ENCODE measurements around the gene FKBP2.

FKBP2 gene

GRCh38 chr11:64263947-64264317, 23.0 kb downstream of the FKBP2 start:
- no peaks in the 10 kb centered on the region for H3K9me3 ChIP-seq (ENCODE audit: control insufficient read depth, insufficient read depth, low read length)
- H3K27me3 ChIP-seq (ENCODE audit: control insufficient read depth, insufficient read depth, low read length), result no peaks in the 10 kb centered on the region
- H3K9ac ChIP-seq (ENCODE audit: low read depth, low read length), result no peak overlapping the region
- H3K36me3 ChIP-seq (ENCODE audit: control insufficient read depth, insufficient read depth, low read length), result peaks cover 71% of the 10 kb centered on the region
- no peaks in the 10 kb centered on the region for H3K4me1 ChIP-seq (ENCODE audit: control insufficient read depth, insufficient read depth, low read length)
- H3K4me3 ChIP-seq (ENCODE audit: low read depth, low read length), result no peak overlapping the region

DNA sequence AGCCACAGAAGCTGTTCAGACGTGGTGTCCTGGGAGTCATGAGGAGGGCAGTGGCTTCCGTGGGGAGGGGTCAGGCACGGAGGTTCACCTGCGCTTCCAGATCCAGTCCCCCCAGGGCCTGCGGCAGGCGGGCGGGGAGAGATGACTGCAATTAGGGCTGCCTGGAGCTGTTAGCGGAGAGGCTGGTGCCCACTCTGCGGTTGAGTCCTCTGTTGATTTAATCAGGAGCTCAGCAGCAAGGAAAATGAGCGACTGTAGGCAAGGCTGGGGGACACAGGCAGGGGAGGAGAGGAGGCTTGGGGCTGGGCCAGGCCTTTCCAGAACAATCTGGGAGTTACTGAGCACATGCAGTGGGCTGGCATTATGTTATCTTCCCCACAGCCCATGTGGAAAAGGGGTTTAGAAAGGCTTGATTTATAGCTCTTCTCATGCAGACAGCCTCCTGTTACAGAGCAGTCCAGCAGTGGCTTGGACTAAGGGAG, 23.5 kb downstream of the FKBP2 start:
- Histone ChIP-seq H3K9me3 (ENCODE audit: control insufficient read depth, insufficient read depth, low read length) (no peaks in the 10 kb centered on the region), H3K27me3 (ENCODE audit: control insufficient read depth, insufficient read depth, low read length) (no peaks in the 10 kb centered on the region), H3K4me1 (ENCODE audit: control insufficient read depth, insufficient read depth, low read length) (no peaks in the 10 kb centered on the region), H3K36me3 (ENCODE audit: control insufficient read depth, insufficient read depth, low read length) (peaks cover 66% of the 10 kb centered on the region), H3K9ac (ENCODE audit: low read depth, low read length) (no peak overlapping the region), H3K4me3 (ENCODE audit: low read depth, low read length) (no peak overlapping the region)

DNA sequence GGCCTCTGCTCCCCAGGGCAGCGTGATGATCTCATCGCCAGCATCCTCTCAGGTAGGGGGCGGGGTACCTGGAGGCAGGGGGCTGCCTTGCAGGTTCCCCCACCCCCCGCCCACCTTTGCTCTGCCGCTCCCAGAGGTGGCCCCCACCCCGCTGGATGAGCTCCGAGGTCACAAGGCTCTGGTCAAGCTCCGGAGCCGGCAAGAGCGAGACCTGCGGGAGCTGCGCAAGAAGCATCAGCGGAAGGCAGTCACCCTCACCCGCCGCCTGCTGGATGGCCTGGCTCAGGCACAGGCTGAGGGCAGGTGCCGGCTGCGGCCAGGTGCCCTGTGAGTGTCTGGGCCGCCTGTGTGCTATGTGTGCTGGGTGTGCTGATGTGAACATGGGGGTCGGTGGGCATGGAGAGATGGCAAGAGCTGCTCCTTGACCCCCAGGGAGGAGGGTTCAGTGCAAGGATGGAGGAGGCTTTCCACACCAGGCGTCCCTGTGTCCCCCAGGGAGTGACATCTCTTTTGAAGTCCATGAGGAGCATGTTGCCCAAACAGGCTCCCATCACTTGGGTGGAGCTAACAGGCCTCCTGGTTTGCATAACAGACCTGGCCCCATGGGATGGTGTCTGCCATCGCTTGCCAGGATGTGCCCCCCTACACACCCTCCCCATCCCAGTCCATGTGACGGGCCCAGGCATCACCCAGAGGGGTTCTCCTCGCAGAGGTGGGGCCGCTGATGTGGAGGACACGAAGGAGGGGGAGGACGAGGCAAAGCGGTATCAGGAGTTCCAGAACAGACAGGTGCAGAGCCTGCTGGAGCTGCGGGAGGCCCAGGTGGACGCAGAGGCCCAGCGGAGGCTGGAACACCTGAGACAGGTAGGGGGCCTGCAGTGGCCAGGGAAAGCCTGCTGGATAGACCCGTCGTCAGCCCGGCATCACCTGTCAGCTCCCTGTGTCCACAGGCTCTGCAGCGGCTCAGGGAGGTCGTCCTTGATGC, 24.6 kb downstream of the FKBP2 start:
- H3K4me3 ChIP-seq (ENCODE audit: low read depth, low read length), result no peak overlapping the region
- H3K4me1 ChIP-seq (ENCODE audit: control insufficient read depth, insufficient read depth, low read length), result no peaks in the 10 kb centered on the region
- H3K9me3 ChIP-seq (ENCODE audit: control insufficient read depth, insufficient read depth, low read length), result no peaks in the 10 kb centered on the region
- peaks cover 56% of the 10 kb centered on the region for H3K36me3 ChIP-seq (ENCODE audit: control insufficient read depth, insufficient read depth, low read length)
- no peaks in the 10 kb centered on the region for H3K27me3 ChIP-seq (ENCODE audit: control insufficient read depth, insufficient read depth, low read length)
- H3K9ac ChIP-seq (ENCODE audit: low read depth, low read length), result no peak overlapping the region

GRCh38 chr11:64266339-64266738, 25.4 kb downstream of the FKBP2 start:
- H3K9me3 ChIP-seq (ENCODE audit: control insufficient read depth, insufficient read depth, low read length), result no peaks in the 10 kb centered on the region
- H3K4me1 ChIP-seq (ENCODE audit: control insufficient read depth, insufficient read depth, low read length), result no peaks in the 10 kb centered on the region
- H3K27me3 ChIP-seq (ENCODE audit: control insufficient read depth, insufficient read depth, low read length), result no peaks in the 10 kb centered on the region
- no peak overlapping the region for H3K9ac ChIP-seq (ENCODE audit: low read depth, low read length)
- no peak overlapping the region for H3K4me3 ChIP-seq (ENCODE audit: low read depth, low read length)
- peaks cover 51% of the 10 kb centered on the region for H3K36me3 ChIP-seq (ENCODE audit: control insufficient read depth, insufficient read depth, low read length)

DNA sequence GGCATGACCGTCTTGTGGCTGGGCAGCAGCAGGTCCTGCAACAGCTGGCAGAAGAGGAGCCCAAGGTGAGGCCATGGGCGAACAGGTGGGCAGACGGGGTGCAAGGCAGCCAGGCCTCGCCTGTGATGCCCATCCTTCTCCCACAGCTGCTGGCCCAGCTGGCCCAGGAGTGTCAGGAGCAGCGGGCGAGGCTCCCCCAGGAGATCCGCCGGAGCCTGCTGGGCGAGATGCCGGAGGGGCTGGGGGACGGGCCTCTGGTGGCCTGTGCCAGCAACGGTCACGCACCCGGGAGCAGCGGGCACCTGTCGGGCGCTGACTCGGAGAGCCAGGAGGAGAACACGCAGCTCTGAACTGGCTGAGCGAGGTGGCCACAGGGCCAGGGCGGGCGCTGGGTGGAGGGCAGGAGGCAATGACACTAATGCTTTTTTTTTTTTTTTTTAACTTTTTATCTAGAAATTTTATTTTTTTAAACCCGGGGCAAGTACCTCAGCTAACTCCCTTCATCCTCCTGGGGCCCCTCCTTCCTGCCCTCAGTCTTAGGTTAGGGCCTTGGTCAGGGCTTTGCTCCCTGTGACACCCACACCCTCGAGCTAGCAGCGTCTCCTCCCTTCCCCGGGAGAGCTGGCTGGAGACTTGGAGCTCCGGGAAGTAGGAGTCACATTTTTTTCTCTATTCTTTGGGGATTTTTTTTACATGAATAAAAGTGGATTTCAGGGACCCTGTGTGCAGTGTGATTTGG, 26.5 kb downstream of the FKBP2 start:
- no peaks in the 10 kb centered on the region for H3K4me1 ChIP-seq (ENCODE audit: control insufficient read depth, insufficient read depth, low read length)
- no peaks in the 10 kb centered on the region for H3K9me3 ChIP-seq (ENCODE audit: control insufficient read depth, insufficient read depth, low read length)
- H3K27me3 ChIP-seq (ENCODE audit: control insufficient read depth, insufficient read depth, low read length), result no peaks in the 10 kb centered on the region
- H3K9ac ChIP-seq (ENCODE audit: low read depth, low read length), result no peak overlapping the region
- peaks cover 44% of the 10 kb centered on the region for H3K36me3 ChIP-seq (ENCODE audit: control insufficient read depth, insufficient read depth, low read length)
- no peak overlapping the region for H3K4me3 ChIP-seq (ENCODE audit: low read depth, low read length)

DNA sequence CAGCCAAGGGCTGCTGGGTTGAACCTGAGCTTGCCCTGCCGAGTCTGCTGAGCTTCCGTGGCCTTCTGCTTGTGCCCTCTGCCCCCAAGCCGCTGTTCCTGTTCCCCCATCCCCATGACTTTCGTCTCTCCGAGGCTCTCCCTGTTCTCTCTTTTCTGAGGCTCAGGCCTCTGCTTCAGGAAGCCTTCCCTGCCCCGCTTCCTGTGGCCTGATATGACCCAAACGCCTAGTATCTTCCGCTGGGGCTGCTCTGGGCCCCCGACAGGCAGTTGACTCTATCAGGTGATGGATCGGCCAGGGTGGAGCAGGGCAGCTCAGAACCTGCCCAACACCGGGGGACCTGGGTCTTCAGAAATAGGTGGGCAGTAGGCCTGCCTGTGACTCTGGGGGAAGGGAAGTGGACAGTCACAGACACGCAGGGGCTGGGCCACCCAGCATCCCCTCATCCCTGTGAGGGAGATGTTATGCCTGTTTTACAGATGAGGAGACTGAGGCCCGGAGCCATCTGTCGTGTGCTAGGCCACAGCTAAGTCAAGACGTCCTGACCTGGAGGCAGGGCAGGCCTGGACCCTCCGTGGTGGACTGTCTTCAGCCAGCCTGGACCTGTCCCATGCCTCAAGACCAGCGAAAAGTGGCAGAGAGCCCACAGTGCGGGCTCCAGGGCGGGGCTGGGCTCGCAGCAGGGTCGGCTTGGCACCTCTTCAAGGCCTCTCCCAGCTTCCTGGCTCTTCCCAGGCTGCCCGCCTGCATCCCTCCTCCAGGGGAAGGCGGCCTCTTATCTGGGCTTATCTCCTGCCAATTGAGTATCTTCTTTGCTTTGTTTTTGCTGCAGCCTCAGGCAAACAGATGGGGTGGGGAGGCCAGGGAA, 27.4 kb downstream of the FKBP2 start:
- Histone ChIP-seq H3K27me3 (ENCODE audit: control insufficient read depth, insufficient read depth, low read length) (no peaks in the 10 kb centered on the region), H3K9me3 (ENCODE audit: control insufficient read depth, insufficient read depth, low read length) (no peaks in the 10 kb centered on the region), H3K9ac (ENCODE audit: low read depth, low read length) (peak overlapping the region; percentile 89), H3K36me3 (ENCODE audit: control insufficient read depth, insufficient read depth, low read length) (peaks cover 39% of the 10 kb centered on the region), H3K4me1 (ENCODE audit: control insufficient read depth, insufficient read depth, low read length) (no peaks in the 10 kb centered on the region), H3K4me3 (ENCODE audit: low read depth, low read length) (peak overlapping the region; percentile 65)

DNA sequence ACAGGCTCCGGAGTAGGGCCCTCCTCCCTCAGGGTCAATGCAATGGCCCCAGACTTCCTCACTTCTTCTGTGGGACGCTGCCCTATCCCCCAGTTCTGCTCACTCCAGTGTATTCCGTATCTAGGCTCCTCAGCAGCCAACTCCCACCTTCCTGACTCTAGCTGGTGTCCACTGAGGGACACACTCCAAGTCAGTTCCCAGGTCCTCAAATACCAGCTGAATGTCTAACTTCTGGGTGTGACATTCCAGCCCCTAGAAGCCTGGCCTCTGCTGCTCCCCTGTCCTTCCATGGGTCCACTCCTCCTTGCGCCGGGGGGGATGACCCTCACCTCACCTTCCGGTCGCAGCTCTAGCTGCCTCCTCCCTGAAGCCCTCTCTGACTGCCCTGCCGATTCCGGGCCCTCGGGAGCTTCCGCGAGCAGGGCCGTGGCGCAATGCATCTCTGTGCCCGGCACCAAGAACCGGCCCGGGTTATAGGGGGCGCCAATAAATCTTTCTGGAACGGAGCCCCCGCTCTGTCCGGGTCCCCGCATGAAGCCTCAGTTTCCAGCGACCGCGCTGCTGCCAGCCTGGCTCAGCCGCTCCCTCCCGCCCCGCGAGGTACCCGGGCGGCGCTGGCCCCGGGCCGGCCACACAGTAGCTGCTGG, 28.1 kb downstream of the FKBP2 start:
- no peaks in the 10 kb centered on the region for H3K27me3 ChIP-seq (ENCODE audit: control insufficient read depth, insufficient read depth, low read length)
- H3K9ac ChIP-seq (ENCODE audit: low read depth, low read length), result peak overlapping the region; percentile 89
- peak overlapping the region; percentile 65 for H3K4me3 ChIP-seq (ENCODE audit: low read depth, low read length)
- no peaks in the 10 kb centered on the region for H3K4me1 ChIP-seq (ENCODE audit: control insufficient read depth, insufficient read depth, low read length)
- no peaks in the 10 kb centered on the region for H3K9me3 ChIP-seq (ENCODE audit: control insufficient read depth, insufficient read depth, low read length)
- peaks cover 32% of the 10 kb centered on the region for H3K36me3 ChIP-seq (ENCODE audit: control insufficient read depth, insufficient read depth, low read length)

DNA sequence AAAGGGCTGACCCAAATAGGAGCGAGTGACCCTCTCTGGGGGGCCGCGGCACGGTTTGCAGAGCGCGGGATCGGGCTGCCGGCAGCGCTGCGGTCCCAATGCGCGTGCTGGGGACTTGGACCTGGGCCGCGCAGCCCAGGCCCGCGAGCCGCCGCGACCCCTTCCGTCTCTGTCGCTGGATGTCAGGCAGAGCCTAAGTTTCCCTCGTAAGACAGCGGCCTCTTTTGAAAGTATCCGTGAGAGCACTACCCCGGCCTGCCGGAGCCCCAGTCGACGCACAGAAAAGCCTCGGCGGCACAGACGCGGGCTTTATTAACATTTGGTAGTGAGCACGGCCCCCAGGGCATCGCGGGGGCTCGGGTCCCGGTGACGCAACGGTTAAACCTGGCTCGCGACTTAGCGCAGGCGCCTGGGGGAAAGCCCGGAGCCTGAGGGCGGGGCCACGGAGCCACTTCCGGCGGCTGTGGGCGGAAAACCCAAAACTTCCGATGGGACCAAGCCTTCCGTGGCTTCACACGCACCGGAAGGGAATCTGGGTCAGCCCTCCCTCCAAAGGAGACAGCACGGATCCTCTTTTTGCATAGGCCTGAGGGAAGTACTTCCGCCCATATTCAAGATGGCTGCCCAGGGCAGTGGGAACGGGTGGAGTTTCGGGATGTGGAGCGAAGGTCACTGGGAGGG, 28.8 kb downstream of the FKBP2 start:
- Histone ChIP-seq H3K4me3 (ENCODE audit: low read depth, low read length) (peak overlapping the region; percentile 99), H3K27me3 (ENCODE audit: control insufficient read depth, insufficient read depth, low read length) (no peaks in the 10 kb centered on the region), H3K9me3 (ENCODE audit: control insufficient read depth, insufficient read depth, low read length) (no peaks in the 10 kb centered on the region), H3K4me1 (ENCODE audit: control insufficient read depth, insufficient read depth, low read length) (no peaks in the 10 kb centered on the region), H3K9ac (ENCODE audit: low read depth, low read length) (peak overlapping the region; percentile 98), H3K36me3 (ENCODE audit: control insufficient read depth, insufficient read depth, low read length) (peaks cover 25% of the 10 kb centered on the region)

DNA sequence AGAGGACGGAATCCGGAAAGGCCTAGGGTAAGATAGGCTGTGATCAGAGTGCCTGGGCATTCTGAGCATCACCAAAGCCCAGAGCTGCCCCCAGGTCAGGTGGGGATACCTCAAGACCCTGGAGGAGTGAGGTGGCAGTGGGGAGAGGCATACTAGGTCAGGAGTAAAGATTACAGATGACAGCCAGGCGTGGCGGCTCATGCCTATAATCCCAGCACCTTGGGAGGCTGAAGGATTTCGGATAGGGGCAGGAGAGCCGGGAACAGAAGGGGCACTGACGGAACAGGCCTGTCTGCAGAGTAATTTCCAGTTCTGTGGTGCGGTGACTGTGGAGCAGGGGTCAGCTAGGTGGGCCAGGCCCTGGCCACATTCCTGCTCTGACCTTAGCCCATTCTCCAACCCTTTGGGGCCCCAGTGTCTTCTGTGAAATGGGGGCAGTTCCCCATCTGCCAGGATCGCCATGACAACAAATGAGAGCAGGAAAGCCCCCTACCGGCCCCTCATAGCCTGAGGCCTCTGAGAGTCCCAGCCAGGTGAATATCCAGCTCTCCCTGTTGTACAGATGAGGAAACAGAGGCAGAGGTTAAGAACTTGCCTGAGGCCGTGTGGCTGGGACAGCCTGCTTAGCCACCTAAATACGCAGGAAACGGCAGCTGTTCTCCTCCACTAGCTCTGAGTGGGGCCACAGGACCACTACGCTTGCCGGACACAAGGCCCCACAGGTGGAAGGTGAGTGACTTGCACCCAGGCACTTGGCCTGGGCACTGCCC, 34.3 kb downstream of the FKBP2 start:
- Histone ChIP-seq H3K27me3 (ENCODE audit: control insufficient read depth, insufficient read depth, low read length) (no peaks in the 10 kb centered on the region), H3K36me3 (ENCODE audit: control insufficient read depth, insufficient read depth, low read length) (peaks cover 7% of the 10 kb centered on the region), H3K9ac (ENCODE audit: low read depth, low read length) (no peak overlapping the region), H3K4me3 (ENCODE audit: low read depth, low read length) (no peak overlapping the region), H3K4me1 (ENCODE audit: control insufficient read depth, insufficient read depth, low read length) (no peaks in the 10 kb centered on the region), H3K9me3 (ENCODE audit: control insufficient read depth, insufficient read depth, low read length) (no peaks in the 10 kb centered on the region)

DNA sequence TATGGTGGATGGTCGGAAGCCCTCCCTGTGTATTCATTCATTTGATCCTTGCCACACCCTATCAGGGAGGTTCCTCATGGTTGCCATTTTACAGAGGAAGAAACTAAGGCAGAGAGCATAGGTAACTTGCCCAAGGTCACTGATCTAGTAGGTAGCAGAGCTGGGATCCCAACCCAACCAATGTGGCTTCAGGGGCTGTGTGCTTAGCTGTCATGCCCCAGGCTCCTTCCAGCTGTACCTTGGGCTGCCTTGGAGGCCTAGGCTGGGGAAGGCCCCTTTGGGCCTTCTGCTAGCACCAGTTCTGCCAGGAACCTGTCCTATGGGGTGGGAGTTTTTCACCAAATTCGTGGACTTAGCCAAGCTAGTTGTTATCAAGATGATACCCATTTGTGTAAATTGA, 34.9 kb downstream of the FKBP2 start:
- no peak overlapping the region for H3K4me3 ChIP-seq (ENCODE audit: low read depth, low read length)
- H3K4me1 ChIP-seq (ENCODE audit: control insufficient read depth, insufficient read depth, low read length), result no peaks in the 10 kb centered on the region
- peaks cover 7% of the 10 kb centered on the region for H3K36me3 ChIP-seq (ENCODE audit: control insufficient read depth, insufficient read depth, low read length)
- no peaks in the 10 kb centered on the region for H3K9me3 ChIP-seq (ENCODE audit: control insufficient read depth, insufficient read depth, low read length)
- no peaks in the 10 kb centered on the region for H3K27me3 ChIP-seq (ENCODE audit: control insufficient read depth, insufficient read depth, low read length)
- no peak overlapping the region for H3K9ac ChIP-seq (ENCODE audit: low read depth, low read length)
